HG03457 (cell line): Measurements from ENCODE around the gene ZP2.
"Not testable (repeated sequence)": the region's sequence is repeated elsewhere in the genome, so short reads cannot be mapped to it uniquely, and the experiment has no call there.

ENCODE experiments used
- ATAC-seq: cut with Tn5 transposase; IDR thresholded peaks from one replicate; pipeline ENCODE4 v1.9.1; 2021; ENCODE audit warnings: moderate number of reproducible peaks; ENCODE audit not compliant: unreplicated experiment

The ZP2 gene

GRCh38 chr16:21211486-21211885 is at the start of gene ZP2:
Gene ZP2 (minus strand): TSS chr16:21211574. CDS start chr16:21211547, 27 bp downstream.
- no peak for ATAC-seq

DNA sequence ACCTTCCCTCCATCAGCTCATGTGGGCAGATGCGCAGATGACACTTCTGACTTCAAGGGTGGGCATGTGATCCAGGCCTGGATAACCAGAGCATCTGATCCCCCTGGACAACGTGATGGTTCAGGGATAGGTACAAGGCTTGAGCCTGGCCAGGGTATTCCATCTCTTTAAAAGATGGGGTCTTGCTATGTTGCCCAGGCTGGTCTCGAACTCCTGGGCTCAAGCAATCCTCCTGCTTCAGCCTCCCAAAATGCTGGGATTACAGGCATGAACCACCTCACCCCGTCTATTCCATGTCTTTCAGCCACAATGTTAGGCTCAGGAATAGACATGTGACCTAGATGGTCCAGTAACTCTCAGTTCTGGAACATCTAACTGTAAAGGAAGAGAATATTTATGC is 45.9 kb upstream of the ZP2 start:
- ATAC-seq, result no peak

DNA sequence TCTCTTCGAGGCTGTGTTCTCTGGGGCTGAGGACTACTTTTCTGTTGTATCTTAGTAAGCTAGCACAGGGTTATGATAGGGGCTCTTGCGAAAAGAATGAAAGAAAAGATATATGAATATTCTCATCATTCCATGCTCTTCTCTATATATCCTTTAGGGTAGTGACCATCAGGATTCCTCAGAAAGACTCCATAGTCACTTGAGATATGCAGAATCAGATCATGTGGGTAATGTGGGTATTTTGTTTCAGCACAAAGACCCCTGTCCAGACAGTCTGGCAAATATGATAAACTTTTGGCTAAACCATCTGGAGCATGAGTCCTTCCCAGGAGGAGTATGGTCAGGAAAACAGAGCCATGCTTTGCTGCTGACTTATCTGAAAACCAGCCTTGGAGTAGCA is 45.3 kb upstream of the ZP2 start:
- ATAC-seq, result no peak

- ATAC-seq, result no peak
These were observed 42.1 kb upstream of the ZP2 start for GRCh38 chr16:21253470-21253869.

- no peak for ATAC-seq
These were observed 38.9 kb upstream of the ZP2 start for GRCh38 chr16:21250072-21250923.

DNA sequence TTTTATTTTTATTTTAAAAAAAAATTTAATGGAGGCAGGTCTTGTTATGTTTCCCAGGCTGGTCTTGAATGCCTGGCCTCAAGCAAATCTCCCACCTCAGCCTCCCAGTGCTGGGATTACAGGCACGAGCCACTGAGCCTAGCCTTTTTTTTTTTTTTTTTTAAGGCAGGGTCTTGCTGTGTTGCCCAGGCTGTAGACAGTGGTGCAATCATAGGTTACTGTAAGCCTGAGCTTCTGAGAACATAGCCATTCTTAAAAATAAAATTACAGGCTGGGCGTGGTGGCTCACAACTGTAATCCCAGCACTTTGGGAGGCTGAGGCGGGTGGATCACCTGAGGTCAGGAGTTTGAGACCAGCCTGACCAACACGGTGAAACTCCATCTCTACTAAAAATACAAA is 36.8 kb upstream of the ZP2 start:
- not testable (repeated sequence) for ATAC-seq

GRCh38 chr16:21244518-21245215 is 33.3 kb upstream of the ZP2 start:
- ATAC-seq, result no peak

DNA sequence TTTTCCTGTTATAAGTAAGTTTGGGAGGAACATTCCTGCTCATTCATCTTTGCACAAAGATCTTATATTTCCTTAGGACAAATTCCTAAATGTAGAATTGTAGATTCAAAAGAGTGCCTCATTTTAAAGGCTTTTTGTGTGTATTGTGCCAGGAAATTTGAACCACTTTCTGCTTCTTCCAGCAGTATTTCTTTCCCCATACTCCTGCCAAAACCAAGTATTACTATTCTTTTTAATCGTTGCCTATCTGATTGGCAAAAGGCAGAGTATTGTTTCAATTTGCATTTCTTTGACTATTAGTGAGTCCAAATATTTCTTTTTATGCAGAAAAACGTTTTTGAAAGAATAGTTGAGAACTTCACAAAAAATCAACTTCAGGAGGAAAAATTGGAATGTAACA is 31.4 kb upstream of the ZP2 start:
- ATAC-seq, result no peak

DNA sequence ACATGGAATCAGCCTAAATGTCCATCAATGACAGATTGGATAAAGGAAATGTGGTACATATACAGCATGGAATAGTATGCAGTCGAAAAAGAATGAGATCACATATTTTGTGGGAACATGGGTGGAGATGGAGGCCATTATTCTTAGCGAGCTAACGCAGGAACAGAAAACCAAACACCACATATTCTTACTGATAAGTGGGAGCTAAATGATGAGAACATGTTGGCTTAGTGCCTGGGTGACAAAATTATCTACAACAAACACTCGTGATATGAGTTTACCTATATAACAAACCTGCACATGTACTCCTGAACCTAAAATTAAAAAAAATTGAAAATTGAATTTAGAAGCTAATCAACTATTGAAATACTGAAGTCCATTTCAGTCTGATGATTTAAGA is 28.3 kb upstream of the ZP2 start:
- no peak for ATAC-seq

DNA sequence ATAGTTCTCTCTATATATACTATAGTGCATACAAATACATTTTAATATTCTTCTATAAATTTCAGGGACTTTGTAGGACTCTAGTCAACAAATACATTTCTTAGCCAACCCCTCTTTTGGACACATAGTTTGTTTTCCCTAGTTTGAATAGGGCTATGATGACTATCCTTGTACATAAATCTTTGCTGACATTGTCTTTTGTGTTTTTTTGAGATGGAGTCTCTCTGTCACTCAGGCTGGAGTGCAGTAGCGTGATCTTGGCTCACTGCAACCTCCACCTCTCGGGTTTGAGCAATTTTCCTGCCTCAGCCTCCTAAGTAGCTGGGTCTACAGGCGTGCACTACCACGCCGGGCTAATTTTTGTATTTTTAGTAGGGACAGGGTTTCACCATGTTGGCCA is 25.5 kb upstream of the ZP2 start:
- no peak for ATAC-seq

GRCh38 chr16:21235199-21235585 is 23.8 kb upstream of the ZP2 start:
- ATAC-seq, result no peak

DNA sequence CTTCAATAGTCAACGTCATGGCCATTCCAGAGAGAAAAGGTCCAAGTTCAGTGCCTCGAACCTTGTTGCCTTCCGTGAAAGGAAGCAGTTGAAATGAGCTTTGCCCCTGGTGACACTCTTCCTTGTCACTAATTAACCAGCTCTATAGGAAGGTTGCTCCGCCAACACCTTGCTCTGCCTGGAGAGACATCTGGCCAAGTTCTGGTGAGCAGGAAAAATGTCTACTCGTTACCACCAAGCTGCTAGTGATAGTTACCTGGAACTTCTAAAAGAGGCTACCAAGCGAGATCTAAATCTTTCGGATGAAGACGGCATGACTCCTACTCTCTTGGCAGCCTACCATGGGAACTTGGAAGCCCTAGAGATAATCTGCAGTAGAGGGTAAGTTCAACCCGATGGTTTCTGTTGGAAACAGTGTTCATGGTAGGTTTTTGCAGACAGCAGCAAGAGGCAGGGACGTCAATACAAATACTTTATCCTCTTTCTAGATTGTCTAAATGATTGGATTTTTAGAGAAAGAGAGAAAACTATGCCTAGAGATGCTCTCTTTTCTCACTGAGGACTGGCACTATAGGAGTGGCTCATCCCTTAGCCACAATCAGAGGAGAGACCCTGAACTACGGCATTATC is 22.3 kb upstream of the ZP2 start, which contains the start of gene ANKS4B:
Gene ANKS4B, plus strand, starts transcription at position 179 of the 630 bp plus-strand sequence. Its CDS starts 39 bp downstream, at position 218.
- no peak for ATAC-seq

- no peak for ATAC-seq
These were observed 21.7 kb upstream of the ZP2 start for GRCh38 chr16:21233045-21233520.

DNA sequence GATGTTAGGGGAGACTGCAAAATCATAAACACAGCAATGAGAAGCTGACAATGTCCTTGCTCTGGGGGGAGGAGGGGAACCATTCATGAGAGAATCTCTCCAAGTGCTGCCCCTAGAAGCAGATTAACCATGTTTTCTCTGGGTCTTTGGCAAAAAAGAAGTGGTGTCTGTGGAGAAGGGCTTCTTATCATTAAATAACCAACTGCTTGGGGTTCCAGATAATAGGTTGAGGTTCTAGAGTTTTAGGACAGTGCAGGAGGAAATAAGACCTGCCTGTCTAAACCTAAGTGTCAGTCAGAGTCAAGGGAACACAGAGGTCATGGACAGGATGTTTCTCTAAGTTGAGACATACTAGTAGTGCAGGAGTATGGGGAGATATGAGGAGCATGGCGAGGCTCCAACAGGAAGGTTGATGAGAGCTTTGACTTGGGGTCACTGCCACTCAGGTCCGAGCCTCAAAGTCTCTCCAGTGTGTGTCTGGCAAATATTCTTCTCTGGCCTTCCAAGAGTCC is 17.0 kb upstream of the ZP2 start:
- ATAC-seq, result no peak

DNA sequence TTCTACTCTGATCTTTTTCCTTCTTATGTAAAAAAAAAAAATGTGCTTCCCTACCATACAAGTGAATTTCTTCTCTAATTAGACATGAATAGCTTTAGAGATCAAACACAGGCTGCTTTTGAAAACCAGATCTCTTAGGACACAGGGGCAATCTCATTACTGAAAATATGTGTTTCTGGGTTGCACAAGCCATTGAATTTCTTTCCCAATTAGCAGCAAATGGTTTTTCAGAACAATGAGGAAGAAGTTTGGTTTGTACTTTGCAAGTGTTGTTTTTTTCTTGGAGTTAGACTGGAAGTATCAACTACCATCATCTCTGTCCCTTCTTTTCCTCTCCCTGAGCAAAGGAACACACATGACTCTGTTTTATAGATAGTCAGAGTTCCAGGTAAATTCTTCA is 16.5 kb upstream of the ZP2 start:
- no peak for ATAC-seq

DNA sequence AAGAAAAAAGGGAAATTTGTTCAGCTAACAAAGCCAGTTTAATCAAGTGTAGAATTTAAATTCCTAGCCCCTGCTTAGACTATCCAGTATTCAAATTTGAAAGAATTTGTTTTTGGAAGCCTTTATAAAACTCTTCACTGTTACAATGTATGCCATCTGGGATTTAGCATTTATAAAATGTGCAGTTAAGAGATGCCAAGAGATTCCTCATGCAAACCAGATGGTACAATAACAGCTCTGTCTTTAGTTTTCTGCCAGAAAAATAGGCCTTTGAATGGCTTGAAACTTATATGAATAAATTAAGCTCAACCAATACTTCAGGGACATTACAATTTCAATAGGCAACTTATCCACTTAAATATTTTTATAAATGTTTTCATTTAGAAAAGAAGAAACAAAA is 15.4 kb upstream of the ZP2 start:
- no peak for ATAC-seq

DNA sequence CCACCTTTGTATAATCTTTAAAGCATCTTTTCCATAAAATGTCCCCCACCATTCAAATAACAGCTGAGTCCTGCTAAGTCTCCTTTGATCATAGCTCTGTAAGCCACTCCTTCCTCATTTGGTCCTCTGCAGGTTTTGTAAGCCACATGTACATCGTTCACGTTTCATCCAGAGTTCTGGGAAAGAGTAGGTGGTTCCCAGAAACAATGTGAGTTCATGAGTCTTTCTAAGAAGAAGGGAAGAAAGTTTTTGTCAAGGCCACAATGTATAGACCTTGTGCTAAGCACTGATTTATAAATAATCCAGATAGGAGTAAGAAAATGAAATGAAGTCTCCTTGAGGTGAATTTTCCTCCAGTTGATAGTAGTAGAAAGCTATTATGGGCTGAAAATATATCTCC is 13.4 kb upstream of the ZP2 start:
- ATAC-seq, result no peak

DNA sequence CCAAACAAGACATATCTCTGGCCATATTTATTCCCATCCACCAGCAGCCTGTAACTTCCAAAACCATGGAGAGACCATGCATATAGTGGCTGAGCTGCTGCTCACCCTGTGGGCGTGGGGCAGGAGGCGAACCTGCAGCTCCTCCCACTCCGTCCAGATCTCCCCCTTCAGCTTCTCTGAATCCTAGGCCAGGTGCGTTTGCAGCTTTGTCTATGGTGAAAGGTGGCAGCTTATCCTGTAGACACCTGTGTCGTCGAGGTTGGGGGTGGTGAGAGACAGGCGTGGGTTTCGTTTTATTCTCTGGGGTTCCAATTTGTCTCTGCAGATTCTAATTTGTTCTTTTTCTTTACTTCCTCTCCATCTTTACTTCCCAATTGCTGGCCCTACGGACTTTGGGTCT is 12.4 kb upstream of the ZP2 start:
- no peak for ATAC-seq

DNA sequence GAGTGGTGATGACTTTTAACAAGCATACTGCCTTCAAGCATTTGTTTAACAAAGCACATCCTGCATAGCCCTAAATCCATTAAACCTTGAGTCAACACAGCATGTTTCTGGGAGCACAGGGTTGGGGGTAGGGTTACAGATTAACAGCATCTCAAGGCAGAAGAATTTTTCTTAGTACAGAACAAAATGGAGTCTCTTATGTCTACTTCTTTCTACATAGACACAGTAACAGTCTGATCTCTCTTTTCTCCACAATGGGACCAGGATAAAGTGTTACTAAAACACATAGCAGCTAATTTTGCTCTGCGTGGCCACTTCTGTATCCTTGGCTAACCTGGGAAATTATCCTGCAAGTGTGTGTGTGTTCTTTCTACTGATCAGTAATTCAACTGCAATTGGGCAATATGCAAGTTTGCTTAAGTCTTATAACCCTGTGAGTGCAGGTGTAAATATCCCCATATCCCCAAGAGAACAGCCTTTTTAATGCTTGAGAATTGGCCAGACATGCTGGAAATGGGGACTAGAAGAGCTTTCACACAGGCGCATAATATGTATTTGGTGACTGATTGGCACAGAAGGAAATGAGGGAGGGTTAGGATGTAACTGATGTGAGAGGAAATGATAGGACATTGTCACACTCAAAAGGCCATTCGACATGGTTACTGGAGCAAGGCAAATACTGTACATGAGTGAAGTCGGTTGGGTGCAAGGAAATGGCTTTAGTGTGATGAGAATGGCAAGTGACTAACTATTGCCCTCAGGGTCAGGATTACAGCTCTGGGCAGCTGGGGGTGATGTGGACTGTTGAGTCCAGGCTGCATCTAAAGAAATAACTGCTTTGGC is 11.3 kb upstream of the ZP2 start:
- no peak for ATAC-seq

DNA sequence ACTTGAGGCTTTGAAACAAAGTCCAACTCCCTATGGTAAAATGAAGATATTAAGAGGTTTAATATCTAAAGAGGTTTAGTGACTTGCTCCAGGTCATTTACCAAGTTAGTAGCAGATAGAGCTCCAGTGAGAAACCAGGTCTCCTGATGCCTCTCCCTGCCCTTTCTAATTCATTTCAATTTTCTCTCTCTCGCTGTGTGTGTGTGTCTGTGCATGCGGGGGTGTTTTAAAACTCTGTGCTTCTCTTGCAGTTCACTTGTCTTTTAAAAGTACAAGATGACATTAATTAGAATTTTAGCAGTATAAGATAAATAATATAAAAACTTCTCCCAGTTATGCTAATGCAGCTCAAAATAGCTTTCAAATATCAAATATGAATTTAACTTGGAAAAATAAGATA is 8.2 kb upstream of the ZP2 start:
- ATAC-seq, result no peak

- no peak for ATAC-seq
These were observed 6.8 kb upstream of the ZP2 start for GRCh38 chr16:21218153-21218552.
